Epithelial cell of proximal tubule (primary cell): Measurements from ENCODE around the gene ZBTB7B. TPM values are rescaled to one million over a fixed set of nuclear protein-coding genes. Genes with fewer than 3 reads are reported as not detected.
"Not testable (repeated sequence)": the region's sequence is repeated elsewhere in the genome, so short reads cannot be mapped to it uniquely, and the experiment has no call there.

Source experiments
- DNase-seq: peaks from one replicate; pipeline ENCODE4 v3.0.0-alpha.2; 2011; ENCODE audit warnings: low read depth
- H3K4me3 ChIP-seq: 2 replicates; pipeline ENCODE4 v1.5.1; 2011; ENCODE audit warnings: low read depth, mild to moderate bottlenecking, low read length
- CTCF ChIP-seq: conservative IDR thresholded peaks from 2 replicates; pipeline ENCODE4 v1.5.1; 2012; ENCODE audit warnings: low read depth, mild to moderate bottlenecking, low read length
- total RNA-seq: library from RNA; depleted of rRNA; stranded (reverse); fragments of >200 nt; gene quantifications from 2 replicates; pipeline ENCODE4 v1.2.3, GENCODE V29; 2015

The ZBTB7B gene
- total RNA-seq, 1 donor from 2014 or later: 20.4 TPM

- TF ChIP-seq CTCF: no peak
- H3K4me3 ChIP-seq: peak within 1 kb of the TSS; percentile 77
- DNase-seq: peak; percentile 98
These were observed 19.5 kb upstream of the ZBTB7B start, which contains the start of gene FLAD1 for GRCh38 chr1:154982897-154983648. Gene FLAD1, plus strand, starts transcription at chr1:154983344. Its CDS starts 351 bp downstream, at chr1:154983695.

- DNase-seq: no peak
- no peak for TF ChIP-seq CTCF
- H3K4me3 ChIP-seq: peak overlapping the region; percentile 77
These were observed 18.7 kb upstream of the ZBTB7B start for GRCh38 chr1:154983776-154984466.

GRCh38 chr1:154986736-154987135 is 15.9 kb upstream of the ZBTB7B start:
- DNase-seq, H3K4me3 ChIP-seq: not testable (repeated sequence)

- TF ChIP-seq CTCF: no peak
- DNase-seq: no peak
- no peak overlapping the region for H3K4me3 ChIP-seq
These were observed 15.3 kb upstream of the ZBTB7B start for GRCh38 chr1:154987326-154987725.

GRCh38 chr1:154988058-154988954 is 14.3 kb upstream of the ZBTB7B start:
- no peak overlapping the region for H3K4me3 ChIP-seq
- no peak for DNase-seq
- TF ChIP-seq CTCF: no peak

GRCh38 chr1:154989195-154989860 is 13.3 kb upstream of the ZBTB7B start:
- H3K4me3 ChIP-seq: no peak overlapping the region
- no peak for TF ChIP-seq CTCF
- DNase-seq: no peak

- TF ChIP-seq CTCF: no peak
- no peak overlapping the region for H3K4me3 ChIP-seq
- DNase-seq: no peak
These were observed 12.3 kb upstream of the ZBTB7B start for GRCh38 chr1:154990276-154990675.
